GM12864 (cell line): ENCODE data around the gene DISC1.
"Not testable (repeated sequence)": the region's sequence is repeated elsewhere in the genome, so short reads cannot be mapped to it uniquely, and the experiment has no call there.

ENCODE experiments used
- DNase-seq: peaks from one replicate; pipeline ENCODE4 v3.0.0-alpha.2; 2011; ENCODE audit warnings: low read depth
- H3K4me3 ChIP-seq: 2 replicates; pipeline ENCODE4 v1.5.1; 2011; ENCODE audit warnings: mild to moderate bottlenecking, low read depth, low read length, control low read depth
- TF ChIP-seq, protein P1 (sequence below): IDR thresholded peaks from 2 replicates; pipeline ENCODE4 v1.5.1; 2011; ENCODE audit warnings: low read depth, mild to moderate bottlenecking, moderate library complexity, low read length, control low read depth, inconsistent platforms; ENCODE audit errors: missing control alignments

DISC1 gene

DNA sequence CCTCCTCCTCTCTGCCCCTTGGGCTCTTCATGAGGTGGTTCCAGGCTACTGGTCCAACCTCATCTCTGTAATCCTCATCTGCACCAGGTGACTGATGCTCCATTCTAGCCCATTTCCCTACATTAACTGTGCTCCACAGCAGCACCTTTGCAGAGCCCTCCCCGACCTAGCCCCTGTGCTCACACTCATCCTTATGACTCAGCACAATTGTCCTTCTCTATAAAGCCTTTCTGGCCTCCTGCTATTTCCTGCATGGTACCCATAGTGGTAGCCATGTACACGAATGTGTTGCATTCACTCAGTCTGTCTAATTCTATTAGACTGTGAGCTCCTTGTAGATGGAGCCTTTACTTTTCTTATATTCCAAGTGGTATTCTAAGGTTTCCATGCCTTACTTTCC is 339.0 kb downstream of the DISC1 start:
- TF ChIP-seq, protein P1, sequence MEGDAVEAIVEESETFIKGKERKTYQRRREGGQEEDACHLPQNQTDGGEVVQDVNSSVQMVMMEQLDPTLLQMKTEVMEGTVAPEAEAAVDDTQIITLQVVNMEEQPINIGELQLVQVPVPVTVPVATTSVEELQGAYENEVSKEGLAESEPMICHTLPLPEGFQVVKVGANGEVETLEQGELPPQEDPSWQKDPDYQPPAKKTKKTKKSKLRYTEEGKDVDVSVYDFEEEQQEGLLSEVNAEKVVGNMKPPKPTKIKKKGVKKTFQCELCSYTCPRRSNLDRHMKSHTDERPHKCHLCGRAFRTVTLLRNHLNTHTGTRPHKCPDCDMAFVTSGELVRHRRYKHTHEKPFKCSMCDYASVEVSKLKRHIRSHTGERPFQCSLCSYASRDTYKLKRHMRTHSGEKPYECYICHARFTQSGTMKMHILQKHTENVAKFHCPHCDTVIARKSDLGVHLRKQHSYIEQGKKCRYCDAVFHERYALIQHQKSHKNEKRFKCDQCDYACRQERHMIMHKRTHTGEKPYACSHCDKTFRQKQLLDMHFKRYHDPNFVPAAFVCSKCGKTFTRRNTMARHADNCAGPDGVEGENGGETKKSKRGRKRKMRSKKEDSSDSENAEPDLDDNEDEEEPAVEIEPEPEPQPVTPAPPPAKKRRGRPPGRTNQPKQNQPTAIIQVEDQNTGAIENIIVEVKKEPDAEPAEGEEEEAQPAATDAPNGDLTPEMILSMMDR, result no peak
- no peak for DNase-seq
- no peak overlapping the region for H3K4me3 ChIP-seq

DNA sequence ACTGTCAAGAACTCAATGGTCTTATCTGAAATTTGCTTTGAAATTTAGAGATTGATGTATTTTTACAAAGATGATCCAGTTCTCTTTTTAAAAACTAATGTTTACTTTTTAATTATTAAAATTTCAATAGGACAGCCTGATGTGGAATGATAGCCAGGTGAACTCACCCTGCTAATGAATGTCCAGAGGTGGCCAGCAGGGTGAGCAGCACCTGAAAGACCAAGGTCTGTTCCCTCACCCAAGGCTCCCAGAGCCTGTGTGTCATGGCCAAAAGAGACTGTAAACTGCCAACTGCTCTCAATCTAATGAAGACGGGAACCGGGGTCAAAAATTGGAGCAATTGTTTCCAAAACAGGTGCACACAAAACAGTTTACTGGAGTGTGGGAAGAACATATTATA is 340.4 kb downstream of the DISC1 start:
- DNase-seq, result no peak
- TF ChIP-seq, protein P1, result no peak
- no peak overlapping the region for H3K4me3 ChIP-seq

DNA sequence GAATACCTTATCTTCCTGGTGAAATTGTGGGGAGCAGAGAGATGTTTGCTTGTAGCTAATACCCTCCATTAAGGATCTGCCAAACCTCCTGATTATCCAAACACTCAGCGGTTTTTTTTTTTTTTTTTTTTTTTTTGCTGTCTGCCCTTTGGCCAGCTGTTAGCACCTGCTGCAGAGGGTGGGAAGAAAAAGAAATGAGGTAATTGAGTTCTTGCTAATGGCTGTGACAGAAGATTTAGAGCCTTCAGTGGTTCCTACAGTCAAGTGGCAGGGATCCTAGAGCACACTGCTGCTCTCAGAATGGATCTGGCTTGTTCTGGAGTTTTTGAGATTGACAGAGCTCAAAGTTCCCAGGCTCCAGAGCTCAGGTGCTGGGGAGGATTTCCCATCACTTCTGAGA is 342.5 kb downstream of the DISC1 start:
- no peak for DNase-seq

DNA sequence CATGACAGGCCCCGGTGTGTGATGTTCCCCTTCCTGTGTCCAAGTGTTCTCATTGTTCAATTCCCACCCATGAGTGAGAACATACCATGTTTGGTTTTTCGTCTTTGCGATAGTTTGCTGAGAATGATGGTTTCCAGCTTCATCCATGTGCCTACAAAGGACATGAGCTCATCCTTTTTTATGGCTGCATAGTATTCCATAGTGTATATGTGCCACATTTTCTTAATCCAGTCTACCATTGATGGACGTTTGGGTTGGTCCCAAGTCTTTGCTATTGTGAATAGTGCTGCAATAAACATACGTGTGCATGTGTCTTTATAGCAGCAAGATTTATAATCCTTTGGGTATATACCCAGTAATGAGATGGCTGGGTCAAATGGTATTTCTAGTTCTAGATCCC is 343.2 kb downstream of the DISC1 start:
- not testable (repeated sequence) for DNase-seq, H3K4me3 ChIP-seq

More for the DNA sequence above, 342.5 kb downstream of the DISC1 start:
- TF ChIP-seq, protein P1, result no peak
- no peak overlapping the region for H3K4me3 ChIP-seq

DNA sequence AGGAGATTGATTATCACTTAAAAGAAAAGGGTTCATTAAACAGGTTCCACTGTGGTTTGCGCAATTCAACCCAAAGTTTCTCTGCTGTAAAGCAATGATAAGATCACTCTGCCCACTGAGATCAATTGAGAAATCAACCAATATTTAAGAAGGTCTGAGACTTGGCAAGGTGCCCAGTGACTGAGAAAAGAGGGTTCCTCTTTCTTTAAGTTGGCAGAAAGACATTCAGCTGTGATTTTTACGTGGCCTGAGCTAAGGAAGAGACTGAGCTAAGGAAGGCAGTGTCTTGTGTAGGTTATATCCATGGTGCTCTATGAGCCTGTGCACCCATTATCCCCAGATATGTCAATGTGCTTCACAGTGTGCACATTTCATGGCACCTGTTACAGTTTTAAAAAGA is 344.1 kb downstream of the DISC1 start:
- no peak overlapping the region for H3K4me3 ChIP-seq
- DNase-seq, result no peak
- TF ChIP-seq, protein P1, result no peak

DNA sequence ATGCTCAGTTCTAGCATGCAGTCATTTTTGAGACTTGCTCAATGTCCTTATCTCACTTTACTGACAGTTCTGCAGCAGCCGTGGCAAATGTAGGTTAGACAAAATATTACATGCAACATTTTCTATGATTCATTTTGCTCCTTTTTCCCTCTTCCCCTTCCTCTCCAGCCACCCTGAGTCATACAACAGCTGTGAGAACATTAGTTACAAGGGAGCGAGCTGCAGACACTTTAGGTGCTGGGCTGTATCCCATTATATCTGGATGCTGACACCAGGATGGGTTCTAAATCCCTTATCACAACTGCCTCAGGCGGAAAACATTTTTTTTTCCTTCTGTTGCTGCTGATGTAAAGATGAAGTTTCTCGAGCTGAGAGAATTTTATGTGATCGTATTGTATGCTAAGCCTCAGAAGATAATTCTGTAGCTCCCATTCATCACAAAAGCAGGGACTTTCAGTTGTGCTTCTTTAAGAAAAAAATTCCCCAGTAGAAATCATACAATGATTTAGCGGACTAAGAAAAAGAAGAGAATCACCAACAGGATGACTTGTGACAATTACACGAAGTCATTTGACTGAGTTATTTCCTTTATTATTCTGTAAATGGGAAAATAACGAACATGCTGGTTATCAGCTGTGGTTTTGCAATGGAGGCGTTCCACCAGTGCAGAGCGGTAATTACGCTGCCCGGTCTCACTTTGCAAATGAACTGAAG is 345.0 kb downstream of the DISC1 start:
- TF ChIP-seq, protein P1, result no peak
- H3K4me3 ChIP-seq, result no peak overlapping the region
- no peak for DNase-seq

DNA sequence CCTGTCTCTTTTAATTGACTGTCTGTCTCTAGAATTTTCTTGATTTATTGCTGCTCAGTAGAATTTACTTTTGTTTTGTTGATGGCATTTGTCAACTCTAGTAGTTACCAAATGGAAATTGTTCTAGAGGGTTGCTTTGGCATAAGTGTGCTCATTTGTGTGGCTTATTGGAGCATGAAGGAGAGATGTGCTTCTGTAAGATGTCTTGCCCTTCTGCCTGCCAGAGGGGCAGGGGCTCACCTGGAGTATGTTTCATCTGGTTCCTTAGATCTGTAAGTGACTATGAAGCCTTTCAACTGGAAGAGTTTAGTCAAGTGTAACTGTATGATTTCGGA is 345.5 kb downstream of the DISC1 start:
- no peak overlapping the region for H3K4me3 ChIP-seq
- DNase-seq, result no peak
- TF ChIP-seq, protein P1, result no peak
